SW480 (cell line): Measurements from ENCODE around the gene CTDNEP1.
A peak's percentile ranks its signal among the peaks of the same experiment; 100 is the strongest.

Experiments used
- DNase-seq: peaks from one replicate; pipeline ENCODE4 v3.0.0-alpha.2; 2016; ENCODE audit warnings: low spot score

CTDNEP1 gene

GRCh38 chr17:7228920-7229319 is 22.6 kb downstream of the CTDNEP1 start:
- DNase-seq = no peak

DNA sequence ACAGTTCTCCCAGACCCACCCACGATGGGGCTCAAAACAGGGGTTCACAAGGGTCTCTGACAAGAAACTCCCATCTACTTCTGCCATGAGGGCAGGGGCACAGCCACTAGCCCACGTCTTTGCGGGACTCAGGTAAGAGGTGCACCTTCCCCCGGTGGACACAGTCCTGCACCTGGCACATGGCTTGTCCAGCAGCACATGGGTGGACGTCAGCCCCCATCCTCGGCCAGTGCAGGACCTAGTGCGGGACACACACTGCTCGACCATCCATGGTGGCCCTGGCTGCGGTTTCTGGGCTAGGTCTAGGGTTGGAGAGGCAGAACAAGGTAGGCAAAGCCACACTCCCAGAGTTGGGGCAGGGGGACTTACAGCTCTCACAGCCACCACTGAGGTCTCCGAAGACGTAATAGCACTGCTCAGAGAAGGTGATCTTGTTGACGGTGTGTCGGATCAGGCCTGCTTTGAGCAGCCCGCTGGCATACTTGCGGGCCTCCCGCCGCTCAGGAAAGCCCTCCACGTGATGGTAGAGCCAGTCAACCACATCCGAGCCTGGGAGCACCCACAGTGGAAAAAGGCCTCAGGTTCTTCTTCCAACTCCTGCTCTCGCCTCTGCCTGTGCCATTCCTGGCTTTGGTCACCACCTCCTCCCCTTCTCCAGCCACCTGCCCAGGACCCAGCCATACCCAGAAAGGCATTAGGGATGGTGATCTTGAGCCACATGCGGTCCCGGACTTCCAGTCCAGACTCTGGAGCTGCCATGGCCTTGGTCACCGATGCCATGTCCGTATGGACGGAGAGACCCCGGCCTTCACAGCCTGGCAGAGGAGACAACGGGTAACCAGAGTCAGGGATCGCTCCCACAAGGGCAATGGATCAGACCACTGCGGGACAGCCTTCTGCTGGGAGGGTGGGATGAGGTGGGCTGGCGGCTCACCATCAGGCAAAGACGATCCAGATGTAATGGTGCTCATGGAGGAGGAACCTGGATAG is 24.5 kb downstream of the CTDNEP1 start:
- no peak for DNase-seq

DNA sequence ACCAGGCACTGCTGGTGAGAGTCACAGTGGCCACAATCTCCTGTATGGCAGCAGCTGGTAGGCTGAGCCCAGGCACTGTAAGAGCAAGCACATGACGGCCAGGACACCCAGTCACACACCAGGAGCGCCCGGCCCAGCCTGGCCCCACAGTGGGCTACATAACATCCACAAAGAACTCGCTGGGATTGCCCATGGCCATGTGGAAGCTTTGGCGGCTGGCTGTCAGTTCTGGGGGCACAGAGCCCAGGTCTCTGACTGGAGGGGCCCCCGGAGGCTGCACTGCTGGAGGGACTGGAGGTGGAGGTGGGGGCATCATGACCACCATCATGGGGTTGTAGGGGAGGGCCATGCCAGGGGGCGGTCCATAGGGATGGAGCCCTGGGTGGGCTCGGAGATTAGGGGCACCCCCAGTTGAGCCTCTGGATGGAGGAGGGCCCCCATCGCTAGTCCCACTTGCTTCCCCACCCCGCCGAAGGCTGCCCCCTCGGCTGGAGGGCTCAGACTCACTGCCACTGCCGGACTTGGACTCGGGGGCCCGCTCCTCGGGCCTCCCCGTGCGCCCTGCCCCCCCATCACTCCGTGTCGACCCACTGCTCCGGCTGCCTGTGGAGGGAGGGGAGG is 25.7 kb downstream of the CTDNEP1 start:
- DNase-seq = no peak

- no peak for DNase-seq
These were observed 26.8 kb downstream of the CTDNEP1 start for GRCh38 chr17:7224661-7225111.

DNA sequence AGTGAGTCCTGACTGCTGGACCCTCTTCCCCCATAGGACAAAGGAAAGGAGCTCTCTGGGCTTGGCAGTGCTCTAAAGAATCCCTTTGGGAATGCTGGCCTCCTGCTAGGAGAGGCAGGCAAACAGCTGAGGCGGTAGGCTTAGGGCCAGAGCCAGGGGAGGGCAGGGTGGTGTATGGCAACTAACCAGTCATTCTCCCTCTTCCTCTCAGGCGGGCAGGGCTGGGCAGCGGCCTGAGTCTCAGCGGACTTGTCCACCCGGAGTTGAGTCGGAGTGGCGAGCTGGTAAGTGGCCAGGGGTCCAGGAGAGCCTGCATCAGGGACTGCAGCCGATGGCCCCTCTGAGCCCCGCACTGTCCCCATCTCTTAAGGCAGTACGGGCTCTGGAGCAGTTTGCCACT is 27.4 kb downstream of the CTDNEP1 start:
- DNase-seq = no peak

DNA sequence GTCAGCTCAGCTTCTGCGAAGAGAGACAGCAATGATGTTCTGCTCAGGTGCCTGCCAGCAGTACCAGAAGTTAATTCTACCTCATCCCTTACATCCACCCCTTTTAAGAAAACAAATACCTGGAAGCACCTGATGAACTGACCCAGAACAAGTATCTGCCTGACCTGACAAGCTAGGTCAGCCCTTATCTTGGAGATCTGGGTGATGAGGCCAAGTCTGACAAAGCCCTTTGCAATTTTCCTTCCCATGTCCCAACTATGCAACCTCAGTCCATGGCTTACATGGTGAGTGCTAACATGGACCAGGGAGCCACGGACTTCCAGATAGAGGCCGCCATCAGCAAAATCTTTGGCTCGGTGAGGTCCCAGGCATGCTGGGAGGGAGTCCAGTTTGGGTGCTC is 28.2 kb downstream of the CTDNEP1 start:
- no peak for DNase-seq

GRCh38 chr17:7222972-7223292 is 28.6 kb downstream of the CTDNEP1 start:
- DNase-seq = no peak

DNA sequence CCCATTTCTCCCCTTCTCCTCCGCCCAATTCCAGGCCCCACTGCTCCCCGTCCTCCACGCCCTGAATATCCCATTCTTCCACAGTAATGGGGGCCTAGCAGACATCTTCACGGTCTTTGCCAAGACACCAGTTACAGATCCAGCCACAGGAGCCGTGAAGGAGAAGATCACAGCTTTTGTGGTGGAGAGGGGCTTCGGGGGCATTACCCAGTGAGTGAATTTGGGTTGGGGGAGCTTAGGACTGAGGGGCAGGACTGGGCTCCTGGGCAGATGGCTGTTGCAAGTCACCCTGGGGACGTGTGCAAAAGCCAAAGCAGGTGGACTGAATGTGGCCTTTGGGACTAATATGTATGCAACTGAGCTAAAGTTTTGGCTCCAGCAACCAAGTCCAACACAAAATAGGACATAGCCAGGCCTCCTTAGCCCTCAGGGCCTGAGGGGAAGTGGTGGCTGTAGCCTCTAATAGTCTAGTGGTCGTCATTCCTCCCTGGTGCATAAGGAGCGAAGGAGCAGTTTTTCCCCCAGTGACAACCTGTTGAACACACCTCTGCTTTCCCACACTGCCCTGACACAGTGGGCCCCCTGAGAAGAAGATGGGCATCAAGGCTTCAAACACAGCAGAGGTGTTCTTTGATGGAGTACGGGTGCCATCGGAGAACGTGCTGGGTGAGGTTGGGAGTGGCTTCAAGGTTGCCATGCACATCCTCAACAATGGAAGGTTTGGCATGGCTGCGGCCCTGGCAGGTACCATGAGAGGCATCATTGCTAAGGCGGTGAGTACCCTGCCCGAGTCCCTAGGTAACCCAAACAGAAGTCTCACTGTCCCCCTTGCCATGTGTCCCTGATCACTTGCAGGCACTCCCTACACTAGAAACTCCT is 29.2 kb downstream of the CTDNEP1 start:
- no peak for DNase-seq

DNA sequence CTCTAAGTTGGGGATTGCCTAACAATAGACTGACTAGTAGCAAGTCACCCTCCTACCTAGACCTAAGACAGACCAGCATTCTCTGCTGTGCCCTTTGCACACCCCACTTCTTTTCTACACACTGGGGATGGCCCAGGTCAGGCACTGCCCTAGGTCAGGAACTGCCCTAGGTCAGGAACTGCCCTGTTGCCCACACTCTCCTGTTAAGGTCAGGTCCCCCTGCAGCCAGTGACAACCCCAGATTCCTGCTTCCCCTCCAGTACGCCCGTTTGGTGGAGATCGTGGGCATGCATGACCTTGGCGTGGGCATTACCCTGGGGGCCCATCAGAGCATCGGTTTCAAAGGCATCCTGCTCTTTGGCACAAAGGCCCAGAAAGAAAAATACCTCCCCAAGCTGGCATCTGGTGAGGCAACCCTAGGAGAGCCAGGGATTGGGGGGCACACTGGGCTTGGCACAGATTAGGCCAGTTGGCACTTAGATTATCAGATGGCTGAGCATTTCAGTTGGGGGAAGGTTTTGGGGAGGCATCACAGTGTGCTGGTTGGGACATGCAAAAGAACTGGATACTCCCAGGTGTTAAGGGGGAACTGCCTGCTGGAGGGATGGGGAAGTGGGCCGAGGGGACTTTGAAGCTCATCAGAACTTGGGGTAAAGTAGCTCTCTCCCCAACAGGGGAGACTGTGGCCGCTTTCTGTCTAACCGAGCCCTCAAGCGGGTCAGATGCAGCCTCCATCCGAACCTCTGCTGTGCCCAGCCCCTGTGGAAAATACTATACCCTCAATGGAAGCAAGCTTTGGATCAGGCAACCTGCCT is 30.0 kb downstream of the CTDNEP1 start:
- no peak for DNase-seq

GRCh38 chr17:7220593-7221277 is 30.8 kb downstream of the CTDNEP1 start:
- DNase-seq = peak; percentile 59

DNA sequence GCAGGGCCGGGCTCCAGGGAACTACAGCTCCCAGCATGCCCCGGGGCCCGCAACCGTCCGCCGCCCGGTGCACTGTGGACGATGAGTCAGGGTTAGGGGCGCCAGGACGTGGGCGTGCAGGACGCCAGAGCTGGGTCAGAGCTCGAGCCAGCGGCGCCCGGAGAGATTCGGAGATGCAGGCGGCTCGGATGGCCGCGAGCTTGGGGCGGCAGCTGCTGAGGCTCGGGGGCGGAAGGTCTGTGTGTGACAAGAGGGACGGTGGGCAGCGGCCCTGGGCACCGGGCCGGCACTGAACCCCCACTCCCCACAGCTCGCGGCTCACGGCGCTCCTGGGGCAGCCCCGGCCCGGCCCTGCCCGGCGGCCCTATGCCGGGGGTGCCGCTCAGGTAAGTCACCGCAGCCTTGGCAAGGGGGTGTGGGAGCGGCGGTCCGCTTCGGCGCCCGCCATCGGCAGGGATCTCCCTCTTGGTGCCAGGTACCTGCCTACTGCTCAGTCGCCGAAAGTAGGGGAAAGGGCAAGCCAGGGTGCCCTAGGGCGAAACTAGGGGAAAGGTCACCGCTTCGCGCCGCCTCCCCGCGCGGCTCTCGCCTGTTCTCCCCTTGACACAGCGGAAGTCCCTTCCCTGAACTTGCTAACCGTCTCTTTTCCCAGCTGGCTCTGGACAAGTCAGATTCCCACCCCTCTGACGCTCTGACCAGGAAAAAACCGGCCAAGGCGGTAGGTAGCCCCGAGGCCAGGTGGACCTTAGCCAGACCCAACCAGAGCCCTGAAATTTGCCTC is 31.5 kb downstream of the CTDNEP1 start, which contains the start of the genes ACADVL and DLG4:
TSS of gene ACADVL (plus strand) at position 127 of the 781 bp plus-strand sequence. CDS start at position 174, 47 bp downstream.
TSS of gene DLG4 (minus strand) at position 25 of the 781 bp plus-strand sequence.
- peak; percentile 91 for DNase-seq

DNA sequence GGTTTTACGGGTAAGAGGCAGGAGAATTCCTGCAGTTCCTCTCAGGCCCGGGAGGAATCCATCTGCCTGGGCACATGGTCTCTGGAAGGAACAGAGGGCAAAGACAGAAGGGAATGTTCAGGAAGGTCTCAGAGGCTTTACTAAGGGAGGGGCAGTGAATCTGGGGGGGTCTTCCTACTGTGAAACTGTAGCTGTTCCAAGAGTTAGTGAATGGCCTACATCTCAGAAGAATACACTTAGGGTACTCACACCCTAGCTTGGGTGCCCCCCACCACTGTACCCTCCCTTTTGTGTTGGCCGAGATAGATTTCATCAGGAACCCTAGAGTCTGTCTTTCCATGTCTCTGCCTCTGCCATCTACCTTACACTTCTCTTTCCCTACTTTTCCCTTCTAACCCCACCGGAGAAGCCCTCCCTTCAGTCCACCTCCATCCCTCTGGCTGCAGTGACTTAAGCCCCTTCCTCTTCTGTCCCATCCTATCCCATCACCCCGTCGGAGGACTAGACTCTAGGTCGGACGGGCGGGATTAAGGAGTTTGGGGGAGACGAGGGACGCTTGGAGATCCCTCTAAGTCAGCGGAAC is 32.2 kb downstream of the CTDNEP1 start:
- no peak for DNase-seq

DNA sequence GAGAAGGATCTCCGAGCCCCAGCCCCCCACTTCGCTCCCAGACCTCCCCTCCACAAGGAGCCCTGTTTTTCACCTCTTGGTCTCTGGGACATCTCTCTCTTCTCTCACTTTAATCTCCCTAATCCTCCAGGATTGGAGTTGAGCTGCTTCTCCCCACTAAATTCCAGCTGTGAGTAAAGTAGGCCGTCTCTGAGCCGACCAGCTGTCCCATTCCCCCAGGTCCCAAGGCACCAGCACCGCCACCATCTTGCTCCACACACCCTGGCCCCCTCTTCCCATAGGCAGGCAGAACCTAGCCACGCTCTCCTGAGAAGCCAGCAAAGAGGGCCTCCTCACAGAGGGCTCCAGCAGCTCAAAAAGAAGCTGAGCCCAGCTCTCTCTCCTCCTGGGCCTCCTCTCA is 32.8 kb downstream of the CTDNEP1 start:
- no peak for DNase-seq

- DNase-seq = no peak
These were observed 33.4 kb downstream of the CTDNEP1 start for GRCh38 chr17:7218166-7218565.

- peak; percentile 32 for DNase-seq
These were observed 34.2 kb downstream of the CTDNEP1 start for GRCh38 chr17:7217113-7217987.

- no peak for DNase-seq
These were observed 35.1 kb downstream of the CTDNEP1 start for GRCh38 chr17:7216242-7217112.

DNA sequence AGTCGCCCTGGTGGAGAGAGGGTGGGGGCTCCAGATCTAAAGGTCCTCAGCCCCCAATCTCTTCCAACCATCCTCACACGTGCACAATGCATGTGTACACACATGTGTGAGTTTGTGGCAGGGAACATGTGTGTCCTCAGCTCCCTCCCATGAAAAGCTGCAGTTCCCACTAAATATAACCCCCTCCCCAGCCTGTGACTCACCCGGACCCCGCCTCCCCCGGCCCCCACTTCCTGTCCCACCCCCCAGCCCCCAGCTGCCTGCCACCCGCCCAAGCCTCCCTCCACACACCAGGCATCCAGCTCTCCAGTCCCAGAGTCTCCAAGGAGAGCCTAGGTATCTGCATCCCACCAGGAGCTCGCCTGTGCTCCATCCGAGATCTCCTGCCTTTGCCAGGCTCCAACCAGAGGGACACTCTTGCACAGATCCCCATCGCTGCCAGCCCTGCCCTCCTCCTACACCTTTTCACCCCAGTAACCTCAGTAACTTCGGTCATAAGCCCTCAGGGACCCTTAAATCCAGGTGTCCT is 35.8 kb downstream of the CTDNEP1 start:
- no peak for DNase-seq
